GM12878 (cell line): Measurements from ENCODE around the gene SLC35D2. TPM values are rescaled to one million over a fixed set of nuclear protein-coding genes. Genes with fewer than 3 reads are reported as not detected.
"Not testable (repeated sequence)": the region's sequence is repeated elsewhere in the genome, so short reads cannot be mapped to it uniquely, and the experiment has no call there.

Source experiments
- ATAC-seq: fragments of 200-7000 bp; cut with Tn5 transposase; 3 replicates; pipeline ENCODE4 v1.9.1; 2020; ENCODE audit warnings: mild to moderate bottlenecking, moderate library complexity
- BruUV-seq: library from RNA; stranded (reverse); fragments of 400-500 nt; replicated peaks from 2 replicates; lab custom pipeline; 2021; lab: Mats Ljungman, UMichigan
- CTCF ChIA-PET: fragments of 300-600 bp; sonication (Branson Sonifier 250); formaldehyde crosslinking; extraction: SDS; loops from one replicate; lab custom pipeline; 2021; ENCODE audit warnings: inconsistent platforms; lab: Yijun Ruan, JAX
- POLR2A ChIA-PET: fragments of 350-600 bp; formaldehyde crosslinking; extraction: SDS; loops from one replicate; lab custom pipeline; 2021; ENCODE audit warnings: inconsistent platforms; lab: Charles Lee
- RAD21 ChIA-PET: fragments of 300-600 bp; sonication (Branson Sonifier 250); formaldehyde crosslinking; loops from one replicate; lab custom pipeline; 2023; ENCODE audit warnings: antibody characterized with exemption; ENCODE audit not compliant: unreplicated experiment; lab: Charles Lee
- SMC1A ChIA-PET: fragments of 300-600 bp; sonication (Branson Sonifier 250); formaldehyde crosslinking; loops from one replicate; lab custom pipeline; 2023; ENCODE audit not compliant: unreplicated experiment, uncharacterized antibody; lab: Charles Lee
- DNase-seq: peaks from one replicate; pipeline ENCODE4 v3.0.0-alpha.2; 2011; ENCODE audit warnings: low read depth, low spot score
- FAIRE-seq: peaks from 3 replicates; lab custom pipeline; 2011; peaks lifted over from hg19 to GRCh38; lab: Jason Lieb, UNC
- H2AFZ ChIP-seq: 2 replicates; pipeline ENCODE4 v1.6.0; 2011; ENCODE audit warnings: low read depth, low read length, control low read depth; ENCODE audit not compliant: control insufficient read depth
- H3K27ac ChIP-seq: 2 replicates; pipeline ENCODE4 v1.5.1; 2011; ENCODE audit warnings: control low read depth; ENCODE audit not compliant: control insufficient read depth, insufficient read depth
- H3K27me3 ChIP-seq, 2 experiments: replicated peaks in 1 of 2; 2 replicates each; pipeline versions ENCODE4 v1.6.0 to v1.6.1; 2011; ENCODE audit warnings: low read length in 1 of 2; ENCODE audit not compliant: control insufficient read depth in 2 of 2, insufficient read depth in 2 of 2
- H3K36me3 ChIP-seq, 2 experiments: 2 replicates each; pipeline ENCODE4 v1.5.1; 2011; ENCODE audit warnings: low read length in 1 of 2; ENCODE audit not compliant: control insufficient read depth in 2 of 2, insufficient read depth in 2 of 2
- H3K4me1 ChIP-seq: 2 replicates; pipeline ENCODE4 v1.6.1; 2011; ENCODE audit warnings: mild to moderate bottlenecking, low read length, moderate library complexity, mixed read lengths; ENCODE audit not compliant: control insufficient read depth, insufficient read depth
- H3K4me2 ChIP-seq: 2 replicates; pipeline ENCODE4 v1.6.0; 2011; ENCODE audit warnings: control low read depth; ENCODE audit not compliant: control insufficient read depth, insufficient read depth
- H3K4me3 ChIP-seq: fragments of 200-600 bp; sonication (generic); 2 replicates; pipeline ENCODE4 v1.5.1; 2016
- H3K79me2 ChIP-seq: 2 replicates; pipeline ENCODE4 v1.6.0; 2011; ENCODE audit warnings: low read length; ENCODE audit not compliant: control insufficient read depth, insufficient read depth
- H3K9ac ChIP-seq: 2 replicates; pipeline ENCODE4 v1.8.0; 2011; ENCODE audit warnings: low read length, control low read depth, mixed read lengths; ENCODE audit not compliant: control insufficient read depth, insufficient read depth
- H3K9me3 ChIP-seq: replicated peaks from 3 replicates; pipeline ENCODE4 v1.5.1; 2011; ENCODE audit warnings: mild to moderate bottlenecking, low read length; ENCODE audit not compliant: control insufficient read depth, insufficient read depth
- H4K20me1 ChIP-seq: 2 replicates; pipeline ENCODE4 v1.6.0; 2011; ENCODE audit not compliant: control insufficient read depth, insufficient read depth
- HDAC6 ChIP-seq: fragments of 200-600 bp; sonication (generic); IDR thresholded peaks from one replicate; pipeline ENCODE4 v1.8.0; 2017; ENCODE audit warnings: antibody characterized with exemption; ENCODE audit not compliant: unreplicated experiment
- NR2C2 ChIP-seq: IDR thresholded peaks from 2 replicates; pipeline ENCODE4 v1.6.1; 2011; ENCODE audit warnings: borderline replicate concordance, low read depth; ENCODE audit not compliant: control insufficient read depth, insufficient read length
- SPI1 ChIP-seq: IDR thresholded peaks from 2 replicates; pipeline ENCODE4 v1.6.1; 2011; ENCODE audit warnings: low read depth, mild to moderate bottlenecking, low read length, moderate library complexity, borderline replicate concordance; ENCODE audit not compliant: insufficient read depth
- WGBS: methylation state at CpG from one replicate; pipeline ENCODE4 v1.1.6; 2016; ENCODE audit warnings: low lambda C conversion rate; ENCODE audit not compliant: insufficient replicate concordance, insufficient coverage; ENCODE audit errors: missing lambda C conversion rate; 5-methylcytosine and 5-hydroxymethylcytosine counted together
- in situ Hi-C: fragments of 300-500 bp; cut with MboI; formaldehyde crosslinking; loops from 9 replicates; pipeline ENCODE4 v1.14.3; 2018; ENCODE audit warnings: mixed read lengths
- intact Hi-C: fragments of 100-400 bp; cut with micrococcal nuclease; formaldehyde crosslinking; loops from one replicate; pipeline ENCODE4 v1.14.2; 2022; ENCODE audit not compliant: unreplicated experiment
- polyA plus RNA-seq, 11 experiments: library from polyadenylated mRNA; depleted of rRNA in 4 of 11; unstranded in 6 of 11; stranded (reverse) in 5 of 11; fragments of >200 nt; fragmentation: Nextera tagmentation in 4 of 11; fragmentation: Illumina TruSeq in 1 of 11; extraction: Ambion mirVana in 4 of 11; extraction: Trizol in 1 of 11; gene quantifications; 1 replicate in 1 of 11; 2 replicates in 10 of 11; pipeline versions ENCODE4 v1.2.1 to v1.2.3, GENCODE V29; 2011 to 2016; ENCODE audit warnings: inconsistent platforms in 2 of 11, missing spikeins in 2 of 11, low read depth in 1 of 11
- total RNA-seq, 4 experiments: library from RNA; depleted of rRNA in 3 of 4; stranded (reverse); fragments of >200 nt in 3 of 4; fragmentation: Illumina TruSeq in 1 of 4; extraction: Trizol in 1 of 4; gene quantifications; 2 replicates each; pipeline versions ENCODE4 v1.2.1 to v1.2.3, GENCODE V29; 2013 to 2021
- TF ChIP-seq, protein P1 (sequence below): fragments of 450-650 bp; IDR thresholded peaks from 2 replicates; pipeline ENCODE4 v1.6.1; 2016; ENCODE audit warnings: mild to moderate bottlenecking, moderate library complexity, borderline replicate concordance
- TF ChIP-seq, protein P2 (sequence below): fragments of 450-650 bp; IDR thresholded peaks from 2 replicates; pipeline ENCODE4 v1.6.1; 2017; ENCODE audit warnings: low read depth, mild to moderate bottlenecking, moderate library complexity

SLC35D2 gene
- total and polyA plus RNA-seq, 10 of the 15 experiments (the other 5 are each of a cell fraction or from before 2014, with no cell fraction given), result 0.64 to 6.3 (median 3.5) TPM

GRCh38 chr9:96375507-96375906 is 8.0 kb downstream of the SLC35D2 start:
- in situ Hi-C loops, H3K4me1 ChIP-seq, H2AFZ ChIP-seq, intact Hi-C loops, RAD21 ChIA-PET, H3K4me2 ChIP-seq, DNase-seq, H3K9me3 ChIP-seq, H3K4me3 ChIP-seq, H3K27me3 ChIP-seq, H3K36me3 ChIP-seq, FAIRE-seq, POLR2A ChIA-PET, BruUV-seq, H4K20me1 ChIP-seq, H3K79me2 ChIP-seq, H3K27ac ChIP-seq, H3K9ac ChIP-seq, ATAC-seq, CTCF ChIA-PET: not testable (repeated sequence)
- WGBS, result 80% methylated on average over 6 of the region's 6 CpGs
- TF ChIP-seq SPI1, result peak; percentile 57; the same call in 1 of the 2 replicates
- SMC1A ChIA-PET, result interaction anchor here (0.6 kb wide), 1 partner anchor 10 kb away, joined by 3 read pairs; no protein-coding TSS in a partner anchor

- Histone ChIP-seq H3K27me3 (no peaks in the 10 kb centered on the region), H3K27ac (no peak overlapping the region), H2AFZ (no peak overlapping the region), H3K9ac (no peak overlapping the region), H3K9me3 (no peaks in the 10 kb centered on the region), H3K79me2 (no peaks in the 10 kb centered on the region), H3K4me2 (no peak overlapping the region), H3K4me3 (no peak overlapping the region), H4K20me1 (no peaks in the 10 kb centered on the region)
- no peak for FAIRE-seq
- BruUV-seq, result no TSS peak
- intact Hi-C loops, result no loop called here
- SMC1A ChIA-PET, result interaction anchor here (0.6 to 1.7 kb wide), 4 partner anchors 10 to 110 kb away, joined by 3 to 4 read pairs (median 3); no protein-coding TSS in a partner anchor
- 89% methylated on average over 1 of the region's 1 CpG for WGBS
- CTCF ChIA-PET, result interaction anchor here (0.6 to 1.4 kb wide), 2 partner anchors 51 to 85 kb away, joined by 5 read pairs; no protein-coding TSS in a partner anchor
- in situ Hi-C loops, result no loop called here
- no peak for DNase-seq
- POLR2A ChIA-PET, result interaction anchor here (0.5 to 0.7 kb wide), 2 partner anchors 13 to 1744 kb away, joined by 3 to 4 read pairs; no protein-coding TSS in a partner anchor
- ATAC-seq, result no peak
- TF ChIP-seq, protein P1, sequence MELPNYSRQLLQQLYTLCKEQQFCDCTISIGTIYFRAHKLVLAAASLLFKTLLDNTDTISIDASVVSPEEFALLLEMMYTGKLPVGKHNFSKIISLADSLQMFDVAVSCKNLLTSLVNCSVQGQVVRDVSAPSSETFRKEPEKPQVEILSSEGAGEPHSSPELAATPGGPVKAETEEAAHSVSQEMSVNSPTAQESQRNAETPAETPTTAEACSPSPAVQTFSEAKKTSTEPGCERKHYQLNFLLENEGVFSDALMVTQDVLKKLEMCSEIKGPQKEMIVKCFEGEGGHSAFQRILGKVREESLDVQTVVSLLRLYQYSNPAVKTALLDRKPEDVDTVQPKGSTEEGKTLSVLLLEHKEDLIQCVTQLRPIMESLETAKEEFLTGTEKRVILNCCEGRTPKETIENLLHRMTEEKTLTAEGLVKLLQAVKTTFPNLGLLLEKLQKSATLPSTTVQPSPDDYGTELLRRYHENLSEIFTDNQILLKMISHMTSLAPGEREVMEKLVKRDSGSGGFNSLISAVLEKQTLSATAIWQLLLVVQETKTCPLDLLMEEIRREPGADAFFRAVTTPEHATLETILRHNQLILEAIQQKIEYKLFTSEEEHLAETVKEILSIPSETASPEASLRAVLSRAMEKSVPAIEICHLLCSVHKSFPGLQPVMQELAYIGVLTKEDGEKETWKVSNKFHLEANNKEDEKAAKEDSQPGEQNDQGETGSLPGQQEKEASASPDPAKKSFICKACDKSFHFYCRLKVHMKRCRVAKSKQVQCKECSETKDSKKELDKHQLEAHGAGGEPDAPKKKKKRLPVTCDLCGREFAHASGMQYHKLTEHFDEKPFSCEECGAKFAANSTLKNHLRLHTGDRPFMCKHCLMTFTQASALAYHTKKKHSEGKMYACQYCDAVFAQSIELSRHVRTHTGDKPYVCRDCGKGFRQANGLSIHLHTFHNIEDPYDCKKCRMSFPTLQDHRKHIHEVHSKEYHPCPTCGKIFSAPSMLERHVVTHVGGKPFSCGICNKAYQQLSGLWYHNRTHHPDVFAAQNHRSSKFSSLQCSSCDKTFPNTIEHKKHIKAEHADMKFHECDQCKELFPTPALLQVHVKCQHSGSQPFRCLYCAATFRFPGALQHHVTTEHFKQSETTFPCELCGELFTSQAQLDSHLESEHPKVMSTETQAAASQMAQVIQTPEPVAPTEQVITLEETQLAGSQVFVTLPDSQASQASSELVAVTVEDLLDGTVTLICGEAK, result no peak
- TF ChIP-seq HDAC6, result no peak
- TF ChIP-seq NR2C2, result no peak
- TF ChIP-seq, protein P2, sequence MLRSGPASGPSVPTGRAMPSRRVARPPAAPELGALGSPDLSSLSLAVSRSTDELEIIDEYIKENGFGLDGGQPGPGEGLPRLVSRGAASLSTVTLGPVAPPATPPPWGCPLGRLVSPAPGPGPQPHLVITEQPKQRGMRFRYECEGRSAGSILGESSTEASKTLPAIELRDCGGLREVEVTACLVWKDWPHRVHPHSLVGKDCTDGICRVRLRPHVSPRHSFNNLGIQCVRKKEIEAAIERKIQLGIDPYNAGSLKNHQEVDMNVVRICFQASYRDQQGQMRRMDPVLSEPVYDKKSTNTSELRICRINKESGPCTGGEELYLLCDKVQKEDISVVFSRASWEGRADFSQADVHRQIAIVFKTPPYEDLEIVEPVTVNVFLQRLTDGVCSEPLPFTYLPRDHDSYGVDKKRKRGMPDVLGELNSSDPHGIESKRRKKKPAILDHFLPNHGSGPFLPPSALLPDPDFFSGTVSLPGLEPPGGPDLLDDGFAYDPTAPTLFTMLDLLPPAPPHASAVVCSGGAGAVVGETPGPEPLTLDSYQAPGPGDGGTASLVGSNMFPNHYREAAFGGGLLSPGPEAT, result no peak
- TF ChIP-seq, all 136 proteins: peak for 0
- Histone ChIP-seq H3K36me3 (no peaks in the 10 kb centered on the region; a peak in 1 of 4 replicates), H3K4me1 (no peaks in the 10 kb centered on the region)
- RAD21 ChIA-PET, result no interaction called here
Observed at GRCh38 chr9:96367943-96368342, 15.6 kb downstream of the SLC35D2 start.
